ENCODE measurements around the gene HACE1. TPM values are rescaled to one million over a fixed set of nuclear protein-coding genes. Genes with fewer than 3 reads are reported as not detected.
A peak's percentile ranks its signal among the peaks of the same experiment; 100 is the strongest.

The HACE1 gene
- total RNA-seq, 2 experiments from 2014 or later: 7.4 to 8.2 TPM

- no peaks in the 10 kb centered on the region for H3K9me3 Mint-ChIP-seq
- CTCF ChIA-PET: no interaction called here
Observed at GRCh38 chr6:104784884-104785283, 74.8 kb downstream of the HACE1 start.

GRCh38 chr6:104771258-104771832 is 88.4 kb downstream of the HACE1 start:
- no peak overlapping the region for H3K4me3 Mint-ChIP-seq
- H3K27ac ChIP-seq (ENCODE audit: low read depth in 1 of 2, low read length in 2 of 2): no peak overlapping the region
- H3K4me1 Mint-ChIP-seq (ENCODE audit: low read depth): peaks cover 13% of the 10 kb centered on the region
- CTCF ChIA-PET: no interaction called here
- no peak overlapping the region for H3K27ac Mint-ChIP-seq
- peak; percentile 79 for TF ChIP-seq CTCF (IDR thresholded peaks at IDR 0.05)
- H3K27me3 Mint-ChIP-seq: no peaks in the 10 kb centered on the region
- DNase-seq (peak in 3 of 14 experiments; percentile 34 to 55 (median 38)), ATAC-seq (ENCODE audit: poor library complexity) (peak; percentile 74)
- H3K4me3 ChIP-seq (ENCODE audit: low read length): no peak overlapping the region
- H3K9me3 Mint-ChIP-seq: no peaks in the 10 kb centered on the region
- intact Hi-C loops (cut with DNase I, micrococcal nuclease): loop anchor here (1.0 to 10.0 kb wide), 2 partner anchors 88 to 247 kb away; no protein-coding TSS in a partner anchor
- peaks cover 15% of the 10 kb centered on the region for H3K36me3 Mint-ChIP-seq (ENCODE audit: low read depth)
- no peaks in the 10 kb centered on the region for H3K9me3 ChIP-seq (ENCODE audit: control insufficient read depth in 1 of 2, insufficient read depth in 1 of 2, low read length in 2 of 2)
- H3K27me3 ChIP-seq (ENCODE audit: control insufficient read depth in 1 of 2, insufficient read depth in 2 of 2, low read length in 2 of 2): no peaks in the 10 kb centered on the region
- H3K36me3 ChIP-seq (ENCODE audit: insufficient read depth, low read length): peaks cover 3% of the 10 kb centered on the region
- POLR2A ChIA-PET: no interaction called here
- no peaks in the 10 kb centered on the region for H3K4me1 ChIP-seq (ENCODE audit: insufficient read depth, low read length)

More at GRCh38 chr6:104784884-104785283, 74.8 kb downstream of the HACE1 start:
- intact Hi-C loops (cut with DNase I, micrococcal nuclease): no loop called here
- peaks cover 48% of the 10 kb centered on the region for H3K36me3 Mint-ChIP-seq (ENCODE audit: low read depth)
- Histone ChIP-seq H3K4me3 (ENCODE audit: low read length) (no peak overlapping the region), H3K36me3 (ENCODE audit: insufficient read depth, low read length) (peaks cover 14% of the 10 kb centered on the region), H3K27ac (ENCODE audit: low read depth in 1 of 2, low read length in 2 of 2) (no peak overlapping the region), H3K4me1 (ENCODE audit: insufficient read depth, low read length) (no peaks in the 10 kb centered on the region), H3K27me3 (ENCODE audit: control insufficient read depth in 1 of 2, insufficient read depth in 2 of 2, low read length in 2 of 2) (no peaks in the 10 kb centered on the region), H3K9me3 (ENCODE audit: control insufficient read depth in 1 of 2, insufficient read depth in 1 of 2, low read length in 2 of 2) (no peaks in the 10 kb centered on the region)
- H3K4me1 Mint-ChIP-seq (ENCODE audit: low read depth): peaks cover 26% of the 10 kb centered on the region
- H3K4me3 Mint-ChIP-seq: no peak overlapping the region
- POLR2A ChIA-PET: no interaction called here
- no peaks in the 10 kb centered on the region for H3K27me3 Mint-ChIP-seq
- ATAC-seq (ENCODE audit: poor library complexity): no peak
- H3K27ac Mint-ChIP-seq: no peak overlapping the region
- no peak for TF ChIP-seq CTCF (IDR thresholded peaks at IDR 0.05)
- DNase-seq: no peak

GRCh38 chr6:104768906-104769305 is 90.8 kb downstream of the HACE1 start:
- POLR2A ChIA-PET: interaction anchor here (0.6 kb wide), 1 partner anchor 85 kb away, joined by 3 read pairs; no protein-coding TSS in a partner anchor
- Mint-ChIP-seq H3K4me3 (no peak overlapping the region), H3K4me1 (ENCODE audit: low read depth) (peaks cover 13% of the 10 kb centered on the region), H3K9me3 (no peaks in the 10 kb centered on the region), H3K27me3 (no peaks in the 10 kb centered on the region), H3K27ac (no peak overlapping the region), H3K36me3 (ENCODE audit: low read depth) (peaks cover 28% of the 10 kb centered on the region)
- Histone ChIP-seq H3K4me1 (ENCODE audit: insufficient read depth, low read length) (no peaks in the 10 kb centered on the region), H3K4me3 (ENCODE audit: low read length) (no peak overlapping the region), H3K27me3 (ENCODE audit: control insufficient read depth in 1 of 2, insufficient read depth in 2 of 2, low read length in 2 of 2) (no peaks in the 10 kb centered on the region), H3K9me3 (ENCODE audit: control insufficient read depth in 1 of 2, insufficient read depth in 1 of 2, low read length in 2 of 2) (no peaks in the 10 kb centered on the region), H3K36me3 (ENCODE audit: insufficient read depth, low read length) (no peaks in the 10 kb centered on the region), H3K27ac (ENCODE audit: low read depth in 1 of 2, low read length in 2 of 2) (no peak overlapping the region)
- no peak for TF ChIP-seq CTCF (IDR thresholded peaks at IDR 0.05)
- intact Hi-C loops (cut with DNase I, micrococcal nuclease): no loop called here
- DNase-seq (no peak), ATAC-seq (ENCODE audit: poor library complexity) (no peak)
- CTCF ChIA-PET: no interaction called here
